ENCODE measurements around the gene FRMD4A. TPM values are rescaled to one million over a fixed set of nuclear protein-coding genes. Genes with fewer than 3 reads are reported as not detected.

The FRMD4A gene
- total RNA-seq, 2 experiments from 2014 or later: 3.1 to 3.7 TPM

DNA sequence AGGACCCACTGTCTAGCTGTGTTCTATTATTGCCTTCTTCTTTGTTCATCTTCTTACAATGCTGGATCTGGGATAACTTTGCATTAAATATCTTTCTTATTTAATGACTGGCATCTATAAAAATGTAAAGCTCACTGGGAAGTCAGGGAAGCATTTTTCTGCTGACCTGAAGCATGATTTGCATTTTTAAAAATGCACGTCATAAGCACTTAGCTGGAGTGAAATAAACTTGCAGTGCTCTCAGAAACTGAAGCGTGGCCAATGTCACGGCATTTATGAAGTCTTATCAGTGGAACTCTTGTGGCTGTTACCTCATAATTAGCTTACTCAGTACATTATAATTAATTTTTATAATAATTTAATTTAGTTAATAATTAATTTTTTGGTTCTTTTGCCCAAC, 59.1 kb downstream of the FRMD4A start:
- Mint-ChIP-seq H3K27ac (no peak overlapping the region), H3K27me3 (no peaks in the 10 kb centered on the region), H3K4me1 (ENCODE audit: low read depth) (no peaks in the 10 kb centered on the region), H3K9me3 (no peaks in the 10 kb centered on the region), H3K36me3 (ENCODE audit: low read depth) (no peaks in the 10 kb centered on the region), H3K4me3 (no peak overlapping the region)
- no peaks in the 10 kb centered on the region for H3K4me1 ChIP-seq (ENCODE audit: insufficient read depth, low read length)
- peaks cover 0 to 3% of the 10 kb centered on the region in 2 experiments for H3K27me3 ChIP-seq (ENCODE audit: control insufficient read depth in 1 of 2, insufficient read depth in 2 of 2, low read length in 2 of 2)
- DNase-seq: no peak
- TF ChIP-seq, protein P1, sequence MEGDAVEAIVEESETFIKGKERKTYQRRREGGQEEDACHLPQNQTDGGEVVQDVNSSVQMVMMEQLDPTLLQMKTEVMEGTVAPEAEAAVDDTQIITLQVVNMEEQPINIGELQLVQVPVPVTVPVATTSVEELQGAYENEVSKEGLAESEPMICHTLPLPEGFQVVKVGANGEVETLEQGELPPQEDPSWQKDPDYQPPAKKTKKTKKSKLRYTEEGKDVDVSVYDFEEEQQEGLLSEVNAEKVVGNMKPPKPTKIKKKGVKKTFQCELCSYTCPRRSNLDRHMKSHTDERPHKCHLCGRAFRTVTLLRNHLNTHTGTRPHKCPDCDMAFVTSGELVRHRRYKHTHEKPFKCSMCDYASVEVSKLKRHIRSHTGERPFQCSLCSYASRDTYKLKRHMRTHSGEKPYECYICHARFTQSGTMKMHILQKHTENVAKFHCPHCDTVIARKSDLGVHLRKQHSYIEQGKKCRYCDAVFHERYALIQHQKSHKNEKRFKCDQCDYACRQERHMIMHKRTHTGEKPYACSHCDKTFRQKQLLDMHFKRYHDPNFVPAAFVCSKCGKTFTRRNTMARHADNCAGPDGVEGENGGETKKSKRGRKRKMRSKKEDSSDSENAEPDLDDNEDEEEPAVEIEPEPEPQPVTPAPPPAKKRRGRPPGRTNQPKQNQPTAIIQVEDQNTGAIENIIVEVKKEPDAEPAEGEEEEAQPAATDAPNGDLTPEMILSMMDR (IDR thresholded peaks at IDR 0.05): no peak
- no peak for ATAC-seq (ENCODE audit: poor library complexity)
- H3K4me3 ChIP-seq (ENCODE audit: low read length): no peak overlapping the region
- POLR2A ChIA-PET: no interaction called here
- H3K36me3 ChIP-seq (ENCODE audit: insufficient read depth, low read length): no peaks in the 10 kb centered on the region
- no peak overlapping the region for H3K27ac ChIP-seq (ENCODE audit: low read depth in 1 of 2, low read length in 2 of 2)
- peaks cover 0 to 3% of the 10 kb centered on the region in 2 experiments for H3K9me3 ChIP-seq (ENCODE audit: control insufficient read depth in 1 of 2, insufficient read depth in 1 of 2, low read length in 2 of 2)
- intact Hi-C loops (cut with DNase I, micrococcal nuclease): no loop called here
- CTCF ChIA-PET: no interaction called here

DNA sequence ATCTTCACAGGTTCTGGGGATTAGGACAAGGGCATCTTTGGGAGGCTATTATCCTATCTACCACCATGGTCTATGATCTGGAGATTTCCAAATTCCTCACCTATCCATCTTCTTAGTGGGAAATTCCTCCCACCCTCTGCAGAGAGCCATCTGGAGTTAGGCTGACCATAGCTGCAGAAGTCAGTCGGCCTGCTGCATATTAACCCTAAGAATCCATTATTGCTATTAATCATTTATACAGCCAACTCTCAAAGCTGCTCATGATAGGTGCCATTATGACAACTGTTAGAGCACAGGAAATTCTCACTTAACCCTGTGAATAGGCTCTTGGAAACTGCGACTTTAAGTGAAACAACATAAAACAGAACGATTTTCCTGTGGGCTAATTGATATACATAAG, 60.4 kb downstream of the FRMD4A start:
- Mint-ChIP-seq H3K27ac (no peak overlapping the region), H3K27me3 (no peaks in the 10 kb centered on the region), H3K9me3 (no peaks in the 10 kb centered on the region), H3K4me3 (no peak overlapping the region), H3K4me1 (ENCODE audit: low read depth) (no peaks in the 10 kb centered on the region), H3K36me3 (ENCODE audit: low read depth) (no peaks in the 10 kb centered on the region)
- intact Hi-C loops (cut with DNase I, micrococcal nuclease): no loop called here
- ChIA-PET POLR2A (no interaction called here), CTCF (no interaction called here)
- peaks cover 0 to 3% of the 10 kb centered on the region in 2 experiments for H3K27me3 ChIP-seq (ENCODE audit: control insufficient read depth in 1 of 2, insufficient read depth in 2 of 2, low read length in 2 of 2)
- no peak overlapping the region for H3K27ac ChIP-seq (ENCODE audit: low read depth in 1 of 2, low read length in 2 of 2)
- no peak overlapping the region for H3K4me3 ChIP-seq (ENCODE audit: low read length)
- TF ChIP-seq, protein P1 (IDR thresholded peaks at IDR 0.05): no peak
- peaks cover 0 to 3% of the 10 kb centered on the region in 2 experiments for H3K9me3 ChIP-seq (ENCODE audit: control insufficient read depth in 1 of 2, insufficient read depth in 1 of 2, low read length in 2 of 2)
- H3K36me3 ChIP-seq (ENCODE audit: insufficient read depth, low read length): no peaks in the 10 kb centered on the region
- ATAC-seq (ENCODE audit: poor library complexity) (no peak), DNase-seq (no peak)
- no peaks in the 10 kb centered on the region for H3K4me1 ChIP-seq (ENCODE audit: insufficient read depth, low read length)

GRCh38 chr10:14265709-14266108, 65.0 kb downstream of the FRMD4A start:
- no peaks in the 10 kb centered on the region for H3K4me1 Mint-ChIP-seq (ENCODE audit: low read depth)
- CTCF ChIA-PET: no interaction called here

More at GRCh38 chr10:14265709-14266108, 65.0 kb downstream of the FRMD4A start:
- Histone ChIP-seq H3K9me3 (ENCODE audit: control insufficient read depth in 1 of 2, insufficient read depth in 1 of 2, low read length in 2 of 2) (peaks cover 0 to 3% of the 10 kb centered on the region in 2 experiments), H3K4me3 (ENCODE audit: low read length) (no peak overlapping the region), H3K27ac (ENCODE audit: low read depth in 1 of 2, low read length in 2 of 2) (no peak overlapping the region), H3K36me3 (ENCODE audit: insufficient read depth, low read length) (no peaks in the 10 kb centered on the region), H3K4me1 (ENCODE audit: insufficient read depth, low read length) (no peaks in the 10 kb centered on the region), H3K27me3 (ENCODE audit: control insufficient read depth in 1 of 2, insufficient read depth in 2 of 2, low read length in 2 of 2) (peaks cover 5 to 6% of the 10 kb centered on the region in 2 experiments)
- DNase-seq: no peak
- intact Hi-C loops (cut with DNase I, micrococcal nuclease): no loop called here
- peaks cover 18% of the 10 kb centered on the region for H3K27me3 Mint-ChIP-seq
- H3K4me3 Mint-ChIP-seq: no peak overlapping the region
- no peaks in the 10 kb centered on the region for H3K9me3 Mint-ChIP-seq
- TF ChIP-seq, protein P1 (IDR thresholded peaks at IDR 0.05): no peak
- ATAC-seq (ENCODE audit: poor library complexity): no peak
- H3K27ac Mint-ChIP-seq: no peak overlapping the region
- H3K36me3 Mint-ChIP-seq (ENCODE audit: low read depth): no peaks in the 10 kb centered on the region
- POLR2A ChIA-PET: no interaction called here
